Measurements from ENCODE around the gene TCF4. TPM values are rescaled to one million over a fixed set of nuclear protein-coding genes. Genes with fewer than 3 reads are reported as not detected.

TCF4 gene
- total RNA-seq, 5 donors from 2014 or later (not counting 1 experiment from before 2014, with no cell fraction given), result 2.6 to 11.0 (median 6.6) TPM

- POLR2A ChIA-PET, result no interaction called here
- Histone ChIP-seq H3K4me1 (ENCODE audit: control insufficient read depth in 1 of 2, extremely low read depth in 1 of 2, insufficient read depth in 2 of 2, low read length in 2 of 2) (no peaks in the 10 kb centered on the region), H3K27ac (ENCODE audit: low read length) (no peak overlapping the region), H3K36me3 (ENCODE audit: control insufficient read depth in 2 of 2, extremely low read depth in 1 of 2, insufficient read depth in 1 of 2, low read length in 1 of 2) (no peaks in the 10 kb centered on the region), H3K4me3 (ENCODE audit: control insufficient read depth in 1 of 2, extremely low read depth in 1 of 2, low read length in 1 of 2) (no peak overlapping the region), H3K27me3 (replicated peaks in 1 of 2; ENCODE audit: control insufficient read depth in 2 of 2, extremely low read depth in 1 of 2, insufficient read depth in 2 of 2, low read length in 1 of 2) (no peaks in the 10 kb centered on the region), H3K9me3 (no peaks in the 10 kb centered on the region)
- no peaks in the 10 kb centered on the region for H3K4me1 Mint-ChIP-seq
- no peak for ATAC-seq (replicated peaks in 1 of 4)
- H3K36me3 Mint-ChIP-seq, result no peaks in the 10 kb centered on the region
- no peak for DNase-seq
- no peak overlapping the region for H3K4me3 Mint-ChIP-seq
- no peaks in the 10 kb centered on the region for H3K27me3 Mint-ChIP-seq
- H3K27ac Mint-ChIP-seq, result no peak overlapping the region
- H3K9me3 Mint-ChIP-seq, result no peaks in the 10 kb centered on the region
- CTCF ChIA-PET, result no interaction called here
These were observed 62.1 kb downstream of the TCF4 start for GRCh38 chr18:55525845-55526244.

DNA sequence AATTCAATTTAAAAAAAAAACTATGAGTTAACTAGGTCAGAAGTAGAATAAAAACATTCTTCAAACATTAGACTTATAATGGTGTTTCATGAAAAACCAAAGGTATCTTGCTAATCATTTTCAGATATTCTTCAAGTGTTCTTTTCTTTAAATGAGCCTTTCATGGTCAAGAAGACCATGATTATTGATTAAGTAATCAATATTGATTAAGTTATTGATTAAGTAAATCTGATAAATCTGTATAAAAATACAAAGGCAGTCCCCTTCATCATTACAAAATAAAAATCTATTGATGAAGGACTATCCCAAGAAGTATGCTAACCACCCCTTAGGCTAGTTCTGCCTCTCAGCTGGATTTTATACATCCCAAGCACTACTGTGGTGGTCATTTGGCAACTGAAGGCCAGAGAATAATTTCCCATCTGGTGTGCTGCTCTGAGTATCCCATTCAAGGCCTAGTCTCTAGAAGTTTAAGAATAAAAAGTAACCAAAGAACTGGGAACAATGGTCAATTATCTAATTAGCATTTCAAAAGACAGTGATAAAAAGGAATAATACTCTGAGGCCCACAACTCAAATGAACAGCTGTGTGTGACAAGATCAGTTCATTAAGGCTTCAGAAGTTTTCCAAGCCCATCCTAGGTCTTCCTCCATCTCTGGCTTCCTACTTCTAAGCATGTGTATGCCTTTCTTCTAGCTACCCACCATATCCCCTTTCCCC lies 63.5 kb downstream of the TCF4 start:
- Histone ChIP-seq H3K9me3 (no peaks in the 10 kb centered on the region), H3K4me1 (ENCODE audit: control insufficient read depth in 1 of 2, extremely low read depth in 1 of 2, insufficient read depth in 2 of 2, low read length in 2 of 2) (no peaks in the 10 kb centered on the region), H3K27me3 (replicated peaks in 1 of 2; ENCODE audit: control insufficient read depth in 2 of 2, extremely low read depth in 1 of 2, insufficient read depth in 2 of 2, low read length in 1 of 2) (no peaks in the 10 kb centered on the region), H3K4me3 (ENCODE audit: control insufficient read depth in 1 of 2, extremely low read depth in 1 of 2, low read length in 1 of 2) (no peak overlapping the region), H3K36me3 (ENCODE audit: control insufficient read depth in 2 of 2, extremely low read depth in 1 of 2, insufficient read depth in 1 of 2, low read length in 1 of 2) (no peaks in the 10 kb centered on the region), H3K27ac (ENCODE audit: low read length) (no peak overlapping the region)
- H3K4me3 Mint-ChIP-seq, result no peak overlapping the region
- H3K27me3 Mint-ChIP-seq, result no peaks in the 10 kb centered on the region
- POLR2A ChIA-PET, result no interaction called here
- DNase-seq (no peak), ATAC-seq (replicated peaks in 1 of 4) (no peak)
- H3K27ac Mint-ChIP-seq, result no peak overlapping the region
- H3K4me1 Mint-ChIP-seq, result no peaks in the 10 kb centered on the region
- H3K9me3 Mint-ChIP-seq, result no peaks in the 10 kb centered on the region
- H3K36me3 Mint-ChIP-seq, result no peaks in the 10 kb centered on the region
- CTCF ChIA-PET, result no interaction called here

GRCh38 chr18:55523001-55523400 lies 65.0 kb downstream of the TCF4 start:
- no peaks in the 10 kb centered on the region for H3K27me3 ChIP-seq (replicated peaks in 1 of 2; ENCODE audit: control insufficient read depth in 2 of 2, extremely low read depth in 1 of 2, insufficient read depth in 2 of 2, low read length in 1 of 2)
- DNase-seq, result no peak
- no peak for ATAC-seq (replicated peaks in 1 of 4)
- no peaks in the 10 kb centered on the region for H3K4me1 ChIP-seq (ENCODE audit: control insufficient read depth in 1 of 2, extremely low read depth in 1 of 2, insufficient read depth in 2 of 2, low read length in 2 of 2)
- no peak overlapping the region for H3K4me3 ChIP-seq (ENCODE audit: control insufficient read depth in 1 of 2, extremely low read depth in 1 of 2, low read length in 1 of 2)
- H3K4me3 Mint-ChIP-seq, result no peak overlapping the region
- no peaks in the 10 kb centered on the region for H3K9me3 ChIP-seq
- no peaks in the 10 kb centered on the region for H3K36me3 ChIP-seq (ENCODE audit: control insufficient read depth in 2 of 2, extremely low read depth in 1 of 2, insufficient read depth in 1 of 2, low read length in 1 of 2)
- H3K27ac Mint-ChIP-seq, result no peak overlapping the region
- H3K36me3 Mint-ChIP-seq, result no peaks in the 10 kb centered on the region
- no peaks in the 10 kb centered on the region for H3K27me3 Mint-ChIP-seq
- ChIA-PET CTCF (no interaction called here), POLR2A (no interaction called here)
- H3K27ac ChIP-seq (ENCODE audit: low read length), result no peak overlapping the region
- no peaks in the 10 kb centered on the region for H3K9me3 Mint-ChIP-seq
- H3K4me1 Mint-ChIP-seq, result no peaks in the 10 kb centered on the region

DNA sequence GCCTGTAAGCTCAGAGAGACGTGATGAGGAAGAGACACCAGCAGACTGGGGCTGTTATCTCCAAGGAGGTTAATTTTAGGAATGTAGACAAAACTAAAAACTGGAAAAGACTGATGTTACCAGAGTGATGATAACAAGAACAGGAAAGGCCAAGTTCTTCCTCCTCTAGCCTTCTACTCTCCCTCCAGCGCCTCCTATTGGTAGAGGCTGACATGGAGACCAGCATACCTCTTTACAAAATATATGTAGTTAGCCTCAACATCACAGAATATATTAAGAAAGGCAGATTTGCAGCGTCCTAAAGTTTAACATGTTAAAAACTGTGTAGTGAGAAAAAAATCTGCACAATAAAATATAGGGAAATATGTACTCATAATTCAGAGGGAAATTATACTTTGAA lies 66.0 kb downstream of the TCF4 start:
- CTCF ChIA-PET, result no interaction called here
- no peak for ATAC-seq (replicated peaks in 1 of 4)

DNA sequence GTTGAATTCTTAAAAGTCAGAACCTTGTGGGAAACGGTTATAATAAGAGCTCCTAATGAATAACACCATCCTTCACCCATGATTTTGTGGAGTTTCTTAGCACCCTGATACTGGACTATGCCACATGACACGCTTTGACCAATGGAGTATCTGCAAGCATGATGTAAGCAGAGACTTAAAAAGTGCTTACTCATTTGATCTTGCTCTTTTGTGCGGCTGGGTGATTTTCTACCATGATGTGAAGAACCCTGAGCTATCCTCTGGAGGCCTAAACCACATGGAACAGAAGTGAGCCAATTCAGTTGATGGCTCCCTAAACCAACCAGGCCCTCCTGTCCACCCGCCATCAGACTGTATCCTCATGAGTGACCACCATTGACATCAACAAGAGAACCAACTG lies 70.9 kb downstream of the TCF4 start:
- Histone ChIP-seq H3K27me3 (replicated peaks in 1 of 2; ENCODE audit: control insufficient read depth in 2 of 2, extremely low read depth in 1 of 2, insufficient read depth in 2 of 2, low read length in 1 of 2) (no peaks in the 10 kb centered on the region), H3K4me1 (ENCODE audit: control insufficient read depth in 1 of 2, extremely low read depth in 1 of 2, insufficient read depth in 2 of 2, low read length in 2 of 2) (no peaks in the 10 kb centered on the region), H3K4me3 (ENCODE audit: control insufficient read depth in 1 of 2, extremely low read depth in 1 of 2, low read length in 1 of 2) (no peak overlapping the region), H3K36me3 (ENCODE audit: control insufficient read depth in 2 of 2, extremely low read depth in 1 of 2, insufficient read depth in 1 of 2, low read length in 1 of 2) (no peaks in the 10 kb centered on the region), H3K9me3 (no peaks in the 10 kb centered on the region), H3K27ac (ENCODE audit: low read length) (no peak overlapping the region)
- Mint-ChIP-seq H3K36me3 (no peaks in the 10 kb centered on the region), H3K4me1 (no peaks in the 10 kb centered on the region), H3K9me3 (no peaks in the 10 kb centered on the region), H3K27ac (no peak overlapping the region), H3K27me3 (no peaks in the 10 kb centered on the region), H3K4me3 (no peak overlapping the region)
- 83% methylated on average over 2 of the region's 4 CpGs for WGBS (ENCODE audit: insufficient coverage)
- CTCF ChIA-PET, result interaction anchor here in 1 of 2 donors (0.5 kb wide), 1 partner anchor 781 kb away, joined by 3 read pairs; no protein-coding TSS in a partner anchor
- ATAC-seq (replicated peaks in 1 of 4) (no peak), DNase-seq (no peak)
- POLR2A ChIA-PET, result no interaction called here

More for the DNA sequence above, 66.0 kb downstream of the TCF4 start:
- Histone ChIP-seq H3K27me3 (replicated peaks in 1 of 2; ENCODE audit: control insufficient read depth in 2 of 2, extremely low read depth in 1 of 2, insufficient read depth in 2 of 2, low read length in 1 of 2) (no peaks in the 10 kb centered on the region), H3K36me3 (ENCODE audit: control insufficient read depth in 2 of 2, extremely low read depth in 1 of 2, insufficient read depth in 1 of 2, low read length in 1 of 2) (no peaks in the 10 kb centered on the region), H3K27ac (ENCODE audit: low read length) (no peak overlapping the region), H3K4me3 (ENCODE audit: control insufficient read depth in 1 of 2, extremely low read depth in 1 of 2, low read length in 1 of 2) (no peak overlapping the region), H3K9me3 (no peaks in the 10 kb centered on the region), H3K4me1 (ENCODE audit: control insufficient read depth in 1 of 2, extremely low read depth in 1 of 2, insufficient read depth in 2 of 2, low read length in 2 of 2) (no peaks in the 10 kb centered on the region)
- Mint-ChIP-seq H3K27me3 (no peaks in the 10 kb centered on the region), H3K9me3 (no peaks in the 10 kb centered on the region), H3K4me1 (no peaks in the 10 kb centered on the region), H3K36me3 (no peaks in the 10 kb centered on the region), H3K4me3 (no peak overlapping the region), H3K27ac (no peak overlapping the region)
- DNase-seq, result peak in 3 of 35 experiments; percentile 4 to 6 (median 4)
- 40% methylated on average over 1 of the region's 3 CpGs for WGBS (ENCODE audit: insufficient coverage)
- POLR2A ChIA-PET, result no interaction called here

- CTCF ChIA-PET, result no interaction called here
- Histone ChIP-seq H3K9me3 (no peaks in the 10 kb centered on the region), H3K4me1 (ENCODE audit: control insufficient read depth in 1 of 2, extremely low read depth in 1 of 2, insufficient read depth in 2 of 2, low read length in 2 of 2) (no peaks in the 10 kb centered on the region), H3K4me3 (ENCODE audit: control insufficient read depth in 1 of 2, extremely low read depth in 1 of 2, low read length in 1 of 2) (no peak overlapping the region), H3K27ac (ENCODE audit: low read length) (no peak overlapping the region), H3K27me3 (replicated peaks in 1 of 2; ENCODE audit: control insufficient read depth in 2 of 2, extremely low read depth in 1 of 2, insufficient read depth in 2 of 2, low read length in 1 of 2) (no peaks in the 10 kb centered on the region), H3K36me3 (ENCODE audit: control insufficient read depth in 2 of 2, extremely low read depth in 1 of 2, insufficient read depth in 1 of 2, low read length in 1 of 2) (no peaks in the 10 kb centered on the region)
- WGBS (ENCODE audit: insufficient coverage), result 50% methylated on average over 3 of the region's 6 CpGs
- no peak overlapping the region for H3K4me3 Mint-ChIP-seq
- no peaks in the 10 kb centered on the region for H3K36me3 Mint-ChIP-seq
- DNase-seq (no peak), ATAC-seq (replicated peaks in 1 of 4) (no peak)
- POLR2A ChIA-PET, result no interaction called here
- H3K27me3 Mint-ChIP-seq, result no peaks in the 10 kb centered on the region
- no peak overlapping the region for H3K27ac Mint-ChIP-seq
- H3K9me3 Mint-ChIP-seq, result no peaks in the 10 kb centered on the region
- H3K4me1 Mint-ChIP-seq, result no peaks in the 10 kb centered on the region
These were observed 71.9 kb downstream of the TCF4 start for GRCh38 chr18:55515941-55516710.

Measured in T-cell (primary cell).